GM18909 (cell line): Measurements from ENCODE around the gene HIVEP2.

Source experiments
- ATAC-seq: cut with Tn5 transposase; IDR thresholded peaks from one replicate; pipeline ENCODE4 v1.9.1; 2021; ENCODE audit warnings: mild to moderate bottlenecking; ENCODE audit not compliant: unreplicated experiment, poor library complexity

The HIVEP2 gene

GRCh38 chr6:142803032-142803431 is 141.9 kb downstream of the HIVEP2 start:
- no peak for ATAC-seq

- ATAC-seq = peak; percentile 38
These were observed 142.9 kb downstream of the HIVEP2 start for GRCh38 chr6:142802124-142802523.

- ATAC-seq = no peak
These were observed 144.7 kb downstream of the HIVEP2 start for GRCh38 chr6:142800240-142800639.

GRCh38 chr6:142799639-142800038 is 145.3 kb downstream of the HIVEP2 start:
- no peak for ATAC-seq

GRCh38 chr6:142797159-142797558 is 147.8 kb downstream of the HIVEP2 start:
- no peak for ATAC-seq

GRCh38 chr6:142796571-142796970 is 148.4 kb downstream of the HIVEP2 start:
- no peak for ATAC-seq

- ATAC-seq = no peak
These were observed 149.0 kb downstream of the HIVEP2 start for GRCh38 chr6:142796024-142796423.

GRCh38 chr6:142794424-142794823 is 150.6 kb downstream of the HIVEP2 start:
- no peak for ATAC-seq

- ATAC-seq = no peak
These were observed 154.7 kb downstream of the HIVEP2 start for GRCh38 chr6:142790257-142790656.

- no peak for ATAC-seq
These were observed 157.6 kb downstream of the HIVEP2 start for GRCh38 chr6:142787422-142787821.

GRCh38 chr6:142786476-142786875 is 158.5 kb downstream of the HIVEP2 start:
- ATAC-seq = no peak

- peak; percentile 99 for ATAC-seq
These were observed 160.6 kb downstream of the HIVEP2 start for GRCh38 chr6:142784344-142784743.

- ATAC-seq = no peak
These were observed 161.5 kb downstream of the HIVEP2 start for GRCh38 chr6:142783499-142783898.

GRCh38 chr6:142781129-142781528 is 163.8 kb downstream of the HIVEP2 start:
- no peak for ATAC-seq

GRCh38 chr6:142773859-142774648 is 170.9 kb downstream of the HIVEP2 start:
- no peak for ATAC-seq

- ATAC-seq = no peak
These were observed 171.7 kb downstream of the HIVEP2 start for GRCh38 chr6:142773324-142773723.

- no peak for ATAC-seq
These were observed 173.8 kb downstream of the HIVEP2 start for GRCh38 chr6:142771162-142771561.

GRCh38 chr6:142765306-142765705 is 179.7 kb downstream of the HIVEP2 start:
- no peak for ATAC-seq

- ATAC-seq = no peak
These were observed 180.7 kb downstream of the HIVEP2 start for GRCh38 chr6:142764311-142764710.

GRCh38 chr6:142763205-142763604 is 181.8 kb downstream of the HIVEP2 start:
- no peak for ATAC-seq

- peak; percentile 79 for ATAC-seq
These were observed 183.2 kb downstream of the HIVEP2 start for GRCh38 chr6:142761756-142762155.

- no peak for ATAC-seq
These were observed 184.8 kb downstream of the HIVEP2 start for GRCh38 chr6:142760152-142760551.
